GM18951 (cell line): Measurements from ENCODE around the gene THAP2.
A peak's percentile ranks its signal among the peaks of the same experiment; 100 is the strongest.
"Not testable (repeated sequence)": the region's sequence is repeated elsewhere in the genome, so short reads cannot be mapped to it uniquely, and the experiment has no call there.

Experiments used
- POLR2A ChIP-seq: IDR thresholded peaks from 4 replicates; pipeline ENCODE4 v1.6.1; 2011; ENCODE audit warnings: mild to moderate bottlenecking; ENCODE audit not compliant: insufficient read length, insufficient read depth; ENCODE audit errors: extremely low read depth
- in situ Hi-C: fragments of 300-500 bp; cut with MboI; formaldehyde crosslinking; loops from one replicate; pipeline ENCODE4 v1.12.0; 2022; ENCODE audit warnings: low sequenced_read_pairs, mixed read lengths, inconsistent platforms; ENCODE audit not compliant: unreplicated experiment

Gene THAP2

GRCh38 chr12:71671311-71671710, 7.2 kb downstream of the THAP2 start:
- in situ Hi-C loops, result no loop called here
- no peak for TF ChIP-seq POLR2A

GRCh38 chr12:71671816-71672215, 7.7 kb downstream of the THAP2 start:
- no peak for TF ChIP-seq POLR2A
- in situ Hi-C loops, result no loop called here

DNA sequence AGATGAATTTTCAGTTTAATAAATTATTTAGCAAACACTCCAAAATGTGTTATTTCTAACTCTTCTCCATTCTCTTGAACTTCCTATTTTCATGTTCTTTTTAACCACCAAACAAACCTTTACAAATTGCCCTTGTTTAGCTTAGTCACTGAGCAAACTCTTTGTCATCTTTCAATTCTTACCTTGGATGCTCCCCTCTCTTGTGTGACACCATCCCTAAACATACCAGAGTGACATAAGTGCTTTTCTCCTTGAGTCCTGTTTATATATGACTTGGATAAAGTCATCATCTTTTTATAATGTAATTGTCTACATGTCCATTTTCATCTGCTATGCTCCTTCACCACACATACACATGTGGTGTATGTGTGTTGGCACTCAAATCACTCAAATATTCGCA, 18.4 kb downstream of the THAP2 start:
- no peak for TF ChIP-seq POLR2A
- in situ Hi-C loops, result no loop called here

DNA sequence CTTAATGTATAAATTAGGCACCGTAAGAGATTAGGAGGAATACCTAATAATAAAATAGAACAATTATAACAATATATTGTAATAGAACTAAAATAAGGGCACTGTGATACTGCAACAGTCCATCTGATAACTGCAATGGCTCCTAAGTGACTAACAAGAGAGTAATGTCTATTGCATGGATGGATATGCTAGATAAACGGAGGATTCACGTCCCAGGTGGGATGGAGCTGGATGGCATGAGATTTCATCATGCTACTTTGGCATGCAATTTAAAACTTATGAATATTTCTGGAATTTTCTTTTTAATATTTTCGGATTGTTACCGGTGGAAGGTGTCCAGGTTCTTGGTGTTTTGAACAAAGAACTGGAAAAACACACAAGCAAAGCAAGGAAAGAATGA, 19.5 kb downstream of the THAP2 start:
- TF ChIP-seq POLR2A, result no peak
- in situ Hi-C loops, result no loop called here

DNA sequence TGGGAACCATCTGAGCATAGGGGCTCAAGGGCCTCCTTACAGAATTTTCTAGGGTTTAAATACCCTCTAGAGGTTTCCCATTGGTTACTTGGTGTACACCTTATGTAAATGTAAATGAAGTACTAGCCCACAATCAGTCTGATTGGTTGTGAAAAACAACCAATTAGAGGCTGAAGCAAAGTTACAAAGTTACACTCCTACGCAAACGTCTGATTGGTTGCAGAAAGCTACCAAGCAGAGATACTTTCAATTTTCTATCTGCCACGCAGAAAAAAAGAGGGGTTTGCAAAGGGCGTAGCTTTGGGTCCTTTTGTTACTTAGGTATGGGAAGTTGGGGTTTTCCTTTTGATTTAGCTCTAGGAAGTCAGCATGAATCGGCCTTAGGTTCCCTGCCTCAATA, 20.0 kb downstream of the THAP2 start:
- in situ Hi-C loops, result no loop called here
- no peak for TF ChIP-seq POLR2A

GRCh38 chr12:71685312-71685906, 21.3 kb downstream of the THAP2 start:
- no peak for TF ChIP-seq POLR2A
- in situ Hi-C loops, result no loop called here

- in situ Hi-C loops, result no loop called here
- peak; percentile 89 for TF ChIP-seq POLR2A
Observed at GRCh38 chr12:71685914-71686657, 22.0 kb downstream of the THAP2 start, which contains the start of gene TMEM19. Gene TMEM19, plus strand, starts transcription at chr12:71686082. Its CDS starts 599 bp downstream, at chr12:71686681.

DNA sequence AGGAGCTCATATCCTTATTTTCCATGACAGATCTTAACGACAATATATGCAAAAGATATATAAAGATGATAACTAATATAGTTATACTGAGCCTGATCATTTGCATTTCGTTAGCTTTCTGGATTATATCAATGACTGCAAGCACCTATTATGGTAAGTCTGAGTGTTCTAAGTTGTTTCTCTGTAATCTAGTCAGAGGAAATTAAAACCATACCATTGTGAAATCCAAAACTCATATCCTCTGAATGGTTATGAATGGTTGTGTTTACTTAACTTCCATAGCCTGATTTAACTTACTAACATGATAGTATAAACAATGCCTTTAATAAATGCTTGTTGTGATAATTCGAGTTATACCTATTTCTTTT, 22.5 kb downstream of the THAP2 start:
- TF ChIP-seq POLR2A, result no peak
- in situ Hi-C loops, result no loop called here

DNA sequence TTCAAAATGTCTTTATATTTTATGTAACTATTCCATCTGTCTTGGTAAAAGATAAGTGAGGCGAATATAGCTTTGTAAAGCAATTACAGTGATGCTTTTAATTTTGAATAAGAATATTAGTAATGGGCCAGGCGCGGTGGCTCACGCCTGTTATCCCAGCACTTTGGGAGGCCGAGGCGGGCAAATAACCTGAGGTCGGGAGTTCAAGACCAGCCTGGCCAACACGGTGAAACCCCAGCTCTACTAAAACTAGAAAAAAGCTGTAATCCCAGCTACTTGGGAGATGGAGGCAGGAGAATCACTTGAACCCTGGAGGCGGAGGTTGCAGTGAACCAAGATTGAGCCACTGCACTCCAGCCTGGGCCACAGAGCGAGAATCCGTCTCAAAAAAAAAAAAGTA, 23.1 kb downstream of the THAP2 start:
- in situ Hi-C loops, result not testable (repeated sequence)

- TF ChIP-seq POLR2A, result no peak
- in situ Hi-C loops, result no loop called here
Observed at GRCh38 chr12:71688961-71689570, 25.0 kb downstream of the THAP2 start.

- in situ Hi-C loops, result no loop called here
- TF ChIP-seq POLR2A, result no peak
Observed at GRCh38 chr12:71691504-71692129, 27.5 kb downstream of the THAP2 start.

DNA sequence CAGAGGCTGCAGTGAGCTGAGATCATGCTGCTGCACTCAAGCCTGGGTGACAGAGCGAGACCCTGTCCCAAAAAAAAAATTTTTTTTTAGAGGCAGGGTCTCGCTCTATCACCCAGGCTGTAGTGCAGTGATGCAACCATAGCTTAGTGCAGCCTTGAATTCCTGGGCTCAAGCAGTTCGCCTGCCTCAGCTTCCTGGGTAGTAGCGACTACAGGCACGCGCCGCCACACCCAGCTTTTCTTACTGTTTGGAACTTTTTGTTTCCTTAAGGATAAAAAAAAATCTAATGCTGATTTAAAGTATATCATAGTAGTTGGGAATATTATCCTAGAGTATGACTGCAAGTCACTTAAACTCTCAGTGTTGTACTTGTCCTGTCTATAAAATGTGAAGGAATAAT, 29.0 kb downstream of the THAP2 start:
- in situ Hi-C loops, result no loop called here
- no peak for TF ChIP-seq POLR2A

DNA sequence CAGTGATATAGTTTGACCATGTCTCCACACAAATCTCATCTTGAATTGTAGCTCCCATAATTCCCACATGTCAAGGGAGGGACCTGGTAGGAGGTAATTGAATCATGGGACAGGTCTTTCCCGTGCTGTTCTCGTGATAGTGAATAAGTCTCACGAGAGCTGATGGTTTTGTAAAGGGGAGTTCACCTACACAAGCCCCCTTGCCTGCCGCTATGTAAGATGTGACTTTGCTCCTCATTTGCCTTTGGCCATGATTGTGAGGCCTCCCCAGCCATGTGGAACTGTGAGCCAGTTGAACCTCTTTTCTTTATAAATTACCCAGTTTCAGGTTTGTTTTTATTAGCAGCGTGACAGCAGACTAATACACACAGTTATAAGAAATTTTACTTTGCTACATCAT, 29.6 kb downstream of the THAP2 start:
- in situ Hi-C loops, result not testable (repeated sequence)
